Measurements from ENCODE around the gene RUBCN.
"Not testable (repeated sequence)": the region's sequence is repeated elsewhere in the genome, so short reads cannot be mapped to it uniquely, and the experiment has no call there.

The RUBCN gene

DNA sequence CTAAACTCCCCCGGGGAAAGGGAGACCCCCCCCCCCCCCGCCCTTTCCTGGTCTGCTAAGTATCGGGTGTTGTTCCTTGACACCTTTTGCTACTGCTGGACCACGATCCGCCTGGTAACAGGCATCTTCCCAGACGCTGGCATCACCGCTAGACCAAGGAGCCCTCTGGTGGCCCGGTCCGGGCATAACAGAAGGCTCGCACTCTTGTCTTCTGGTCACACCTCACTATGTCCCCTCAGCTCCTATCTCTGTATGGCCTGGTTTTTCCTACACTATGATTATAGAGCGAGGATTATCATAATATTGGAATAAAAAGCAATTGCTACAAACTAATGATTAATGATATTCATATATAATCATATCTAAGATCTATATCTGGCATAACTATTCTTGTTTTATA, 104.7 kb downstream of the RUBCN start:
- H3K27ac ChIP-seq; in situ Hi-C loops (cut with HindIII; ENCODE audit: low pct_ligation_motif_present, low sequenced_read_pairs); DNase-seq; H3K4me3 ChIP-seq (ENCODE audit: low read depth, low read length); H3K36me3 ChIP-seq (replicated peaks); H3K27me3 ChIP-seq (replicated peaks): not testable (repeated sequence)
- TF ChIP-seq, protein P1, sequence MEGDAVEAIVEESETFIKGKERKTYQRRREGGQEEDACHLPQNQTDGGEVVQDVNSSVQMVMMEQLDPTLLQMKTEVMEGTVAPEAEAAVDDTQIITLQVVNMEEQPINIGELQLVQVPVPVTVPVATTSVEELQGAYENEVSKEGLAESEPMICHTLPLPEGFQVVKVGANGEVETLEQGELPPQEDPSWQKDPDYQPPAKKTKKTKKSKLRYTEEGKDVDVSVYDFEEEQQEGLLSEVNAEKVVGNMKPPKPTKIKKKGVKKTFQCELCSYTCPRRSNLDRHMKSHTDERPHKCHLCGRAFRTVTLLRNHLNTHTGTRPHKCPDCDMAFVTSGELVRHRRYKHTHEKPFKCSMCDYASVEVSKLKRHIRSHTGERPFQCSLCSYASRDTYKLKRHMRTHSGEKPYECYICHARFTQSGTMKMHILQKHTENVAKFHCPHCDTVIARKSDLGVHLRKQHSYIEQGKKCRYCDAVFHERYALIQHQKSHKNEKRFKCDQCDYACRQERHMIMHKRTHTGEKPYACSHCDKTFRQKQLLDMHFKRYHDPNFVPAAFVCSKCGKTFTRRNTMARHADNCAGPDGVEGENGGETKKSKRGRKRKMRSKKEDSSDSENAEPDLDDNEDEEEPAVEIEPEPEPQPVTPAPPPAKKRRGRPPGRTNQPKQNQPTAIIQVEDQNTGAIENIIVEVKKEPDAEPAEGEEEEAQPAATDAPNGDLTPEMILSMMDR (IDR thresholded peaks at IDR 0.05; ENCODE audit: low read depth, low read length, missing control alignments) = peak; percentile 52

DNA sequence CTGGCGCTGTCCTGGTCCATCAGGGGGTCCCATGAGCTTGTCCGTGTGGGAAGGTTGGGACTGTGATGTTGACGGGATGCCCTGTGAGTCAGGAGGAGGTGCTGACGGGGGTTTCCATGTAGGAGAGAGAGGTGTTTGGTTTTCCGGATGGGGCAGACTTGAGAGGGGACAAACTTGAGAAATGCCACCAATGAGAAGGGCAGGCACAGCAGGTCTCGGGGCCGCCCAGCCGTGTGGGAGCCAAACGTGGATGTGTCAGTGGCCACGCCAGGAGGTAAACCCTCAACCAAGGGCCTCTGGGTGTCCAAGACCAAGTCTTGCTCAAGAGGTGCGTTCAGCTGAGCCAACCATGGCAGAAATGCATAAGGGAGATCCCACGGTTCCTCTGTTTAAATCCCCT, 105.9 kb downstream of the RUBCN start:
- H3K4me3 ChIP-seq (ENCODE audit: low read depth, low read length) = not testable (repeated sequence)

DNA sequence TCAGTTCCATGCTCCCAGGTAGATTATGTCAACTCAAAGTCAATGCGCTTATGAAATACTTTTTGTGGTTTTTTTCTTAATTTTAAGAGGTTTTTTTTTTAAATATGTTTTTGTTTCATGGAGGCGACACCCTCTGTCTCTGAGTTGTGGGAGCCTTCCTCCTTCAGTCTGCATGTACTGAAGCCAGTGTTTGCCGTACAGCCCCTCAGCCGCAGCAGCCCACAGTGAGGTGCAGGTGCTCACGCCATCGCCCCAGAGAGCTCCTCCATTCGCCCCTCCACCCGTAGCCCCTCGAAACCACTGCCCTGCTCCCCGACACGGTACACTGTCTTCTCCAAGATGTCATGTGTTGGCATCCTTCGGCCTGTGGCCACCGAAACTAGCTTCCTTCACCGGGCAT, 107.4 kb downstream of the RUBCN start:
- H3K36me3 ChIP-seq (replicated peaks); H3K4me3 ChIP-seq (ENCODE audit: low read depth, low read length); H3K27ac ChIP-seq; in situ Hi-C loops (cut with HindIII; ENCODE audit: low pct_ligation_motif_present, low sequenced_read_pairs); DNase-seq; H3K27me3 ChIP-seq (replicated peaks): not testable (repeated sequence)

More for the DNA sequence above, 105.9 kb downstream of the RUBCN start:
- DNase-seq; H3K36me3 ChIP-seq (replicated peaks); H3K27me3 ChIP-seq (replicated peaks); in situ Hi-C loops (cut with HindIII; ENCODE audit: low pct_ligation_motif_present, low sequenced_read_pairs); H3K27ac ChIP-seq: not testable (repeated sequence)

DNA sequence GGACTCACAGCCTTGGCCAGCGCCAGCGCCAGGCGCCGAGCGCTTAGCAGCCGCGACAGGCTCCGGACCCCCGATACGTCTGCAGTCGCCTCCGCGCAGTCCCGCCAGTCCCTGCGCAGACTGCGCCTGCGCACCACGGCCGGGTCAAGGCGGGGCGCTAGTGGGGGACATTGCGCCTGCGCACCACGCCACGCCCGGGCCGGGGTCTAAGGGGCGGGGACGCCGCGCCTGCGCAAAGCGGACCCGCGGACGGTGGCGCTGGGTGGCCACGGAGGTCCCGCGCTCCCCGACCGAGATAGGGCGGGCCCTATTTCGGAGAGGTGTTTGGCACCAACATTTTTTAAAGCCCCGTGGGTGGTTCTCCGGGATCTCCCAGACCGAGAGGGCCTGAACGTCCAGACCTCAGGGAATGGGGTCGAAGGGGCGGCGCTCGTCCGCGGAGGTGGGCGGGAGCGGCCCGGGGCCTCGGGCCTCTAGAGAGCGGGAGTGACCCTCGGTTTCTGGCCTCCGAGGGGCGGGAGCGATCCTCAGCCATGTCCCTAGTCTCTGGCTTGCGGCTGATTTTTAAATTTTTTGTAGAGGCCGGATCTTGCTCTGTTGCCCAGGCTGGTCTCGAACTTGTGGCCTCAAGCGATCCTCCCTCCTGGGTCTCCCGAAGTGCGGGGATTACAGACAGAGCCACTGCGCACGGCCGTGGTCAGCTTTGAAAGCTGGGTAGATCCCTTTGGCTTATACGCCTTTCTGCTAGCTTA, 108.8 kb downstream of the RUBCN start:
- H3K36me3 ChIP-seq (replicated peaks); H3K27me3 ChIP-seq (replicated peaks); in situ Hi-C loops (cut with HindIII; ENCODE audit: low pct_ligation_motif_present, low sequenced_read_pairs): not testable (repeated sequence)
- Histone ChIP-seq H3K4me3 (ENCODE audit: low read depth, low read length) (peak overlapping the region; percentile 58), H3K27ac (peak overlapping the region; percentile 37)
- DNase-seq = peak; percentile 43

DNA sequence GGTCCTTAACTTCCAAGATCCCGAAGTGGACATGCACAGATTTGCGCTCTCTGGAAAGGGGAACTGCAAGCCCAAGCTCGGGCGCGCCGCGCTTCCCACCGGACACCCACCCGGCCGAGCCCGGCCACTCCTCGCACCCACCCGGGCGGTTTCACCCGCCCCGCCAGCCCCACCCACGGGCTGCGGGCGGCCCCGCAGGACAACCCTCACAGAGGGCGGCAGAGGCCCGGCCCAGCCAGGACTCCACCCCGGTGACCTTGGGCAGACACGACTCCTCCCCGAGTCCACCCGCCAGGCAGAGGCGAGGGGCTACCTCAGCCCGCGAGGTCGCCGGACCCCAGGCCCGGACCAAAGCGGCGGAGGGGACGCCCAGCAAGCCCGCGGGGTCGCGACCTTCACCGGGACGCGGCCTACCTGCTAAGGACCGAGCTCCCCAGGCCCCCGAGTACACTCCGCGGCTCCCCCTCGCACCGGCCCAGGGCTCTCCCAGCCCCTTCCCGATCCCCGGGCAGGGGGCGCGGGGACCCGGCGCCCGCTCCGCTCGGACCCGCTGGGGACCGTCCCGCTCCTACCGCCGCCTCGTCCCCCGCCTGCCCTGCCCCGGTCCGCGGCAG, 109.4 kb downstream of the RUBCN start:
- in situ Hi-C loops (cut with HindIII; ENCODE audit: low pct_ligation_motif_present, low sequenced_read_pairs); H3K27me3 ChIP-seq (replicated peaks); H3K36me3 ChIP-seq (replicated peaks); DNase-seq: not testable (repeated sequence)
- Histone ChIP-seq H3K4me3 (ENCODE audit: low read depth, low read length) (peak overlapping the region; percentile 58), H3K27ac (peak overlapping the region; percentile 37)

DNA sequence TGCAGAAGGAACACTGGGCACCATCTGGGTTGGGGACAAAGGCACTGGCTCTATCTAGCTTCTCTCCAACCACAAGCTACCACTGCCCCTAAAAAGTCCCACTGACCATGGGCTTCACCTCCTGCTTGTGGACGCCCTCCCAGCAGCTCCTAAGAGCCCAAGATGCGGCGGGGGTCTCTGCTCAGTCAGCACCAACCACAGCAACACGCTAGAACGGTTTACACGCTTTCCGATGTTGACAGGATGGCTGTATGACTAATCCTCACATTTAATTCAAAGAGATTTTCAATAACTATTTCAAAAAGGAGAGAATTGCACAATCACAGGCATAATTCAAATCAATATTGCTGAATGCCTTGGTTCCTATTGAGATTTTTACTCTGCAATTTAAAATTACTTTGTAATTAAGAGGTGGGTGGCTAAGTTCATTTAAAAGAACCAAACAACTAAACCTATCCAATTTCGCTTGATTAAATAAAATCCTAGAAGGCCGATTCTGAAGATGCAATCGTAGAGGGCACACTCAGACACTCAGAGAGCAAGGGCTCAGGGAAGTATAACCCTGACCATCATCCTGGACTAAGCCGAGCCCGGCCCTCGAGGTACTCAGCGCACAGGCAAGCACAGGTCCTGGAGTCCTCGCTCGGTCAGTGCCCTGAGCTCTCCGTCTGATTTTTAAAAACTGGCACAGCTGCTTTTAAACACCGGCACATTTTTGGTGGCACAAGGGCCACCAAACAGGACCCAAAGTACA, 110.1 kb downstream of the RUBCN start:
- H3K4me3 ChIP-seq (ENCODE audit: low read depth, low read length) = peak overlapping the region; percentile 35
- H3K36me3 ChIP-seq (replicated peaks); DNase-seq; H3K27ac ChIP-seq; H3K27me3 ChIP-seq (replicated peaks); in situ Hi-C loops (cut with HindIII; ENCODE audit: low pct_ligation_motif_present, low sequenced_read_pairs): not testable (repeated sequence)

DNA sequence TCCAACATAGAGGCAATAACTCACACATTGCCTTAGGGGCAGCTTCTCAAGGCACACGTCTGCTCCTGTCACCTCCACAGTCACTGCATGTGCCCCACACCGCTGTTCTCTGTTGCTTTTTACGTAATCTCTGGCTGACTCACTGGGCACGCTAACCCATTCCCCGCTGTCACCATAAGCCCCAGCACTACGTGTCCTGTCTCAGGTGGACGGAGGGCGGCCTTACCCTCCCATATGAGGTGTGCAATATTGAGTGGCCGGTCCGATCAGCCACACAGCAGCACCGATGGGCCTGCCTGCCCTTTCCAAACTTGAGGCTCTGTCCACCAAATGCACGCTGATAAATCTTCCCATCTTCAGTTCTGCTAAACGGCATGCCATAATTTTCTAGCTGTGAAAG, 115.2 kb downstream of the RUBCN start:
- H3K27ac ChIP-seq; in situ Hi-C loops (cut with HindIII; ENCODE audit: low pct_ligation_motif_present, low sequenced_read_pairs); H3K4me3 ChIP-seq (ENCODE audit: low read depth, low read length): not testable (repeated sequence)

More for the DNA sequence above, 115.2 kb downstream of the RUBCN start:
- DNase-seq; H3K36me3 ChIP-seq (replicated peaks); H3K27me3 ChIP-seq (replicated peaks): not testable (repeated sequence)

Data from brain microvascular endothelial cell (primary cell).